Measurements from ENCODE around the gene CAT. TPM values are rescaled to one million over a fixed set of nuclear protein-coding genes. Genes with fewer than 3 reads are reported as not detected.

The CAT gene
- total RNA-seq, 1 donor from 2014 or later: 16.4 TPM

- H3K27me3 ChIP-seq (ENCODE audit: control insufficient read depth, insufficient read depth, low read length): no peaks in the 10 kb centered on the region
- no peak for TF ChIP-seq CTCF (IDR thresholded peaks at IDR 0.05; ENCODE audit: insufficient read depth, low read length, poor library complexity, severe bottlenecking)
- H3K4me3 ChIP-seq (ENCODE audit: low read depth, low read length): no peak overlapping the region
- DNase-seq (ENCODE audit: low read depth): peak; percentile 67
- H3K36me3 ChIP-seq (ENCODE audit: control insufficient read depth, insufficient read depth, low read length): no peaks in the 10 kb centered on the region
Observed at GRCh38 chr11:34425867-34426266, 12.9 kb upstream of the CAT start.

GRCh38 chr11:34426766-34427185 is 12.0 kb upstream of the CAT start:
- Histone ChIP-seq H3K36me3 (ENCODE audit: control insufficient read depth, insufficient read depth, low read length) (no peaks in the 10 kb centered on the region), H3K4me3 (ENCODE audit: low read depth, low read length) (no peak overlapping the region), H3K27me3 (ENCODE audit: control insufficient read depth, insufficient read depth, low read length) (no peaks in the 10 kb centered on the region)
- TF ChIP-seq CTCF (IDR thresholded peaks at IDR 0.05; ENCODE audit: insufficient read depth, low read length, poor library complexity, severe bottlenecking): no peak
- no peak for DNase-seq (ENCODE audit: low read depth)

- peak; percentile 93 for DNase-seq (ENCODE audit: low read depth)
- Histone ChIP-seq H3K27me3 (ENCODE audit: control insufficient read depth, insufficient read depth, low read length) (no peaks in the 10 kb centered on the region), H3K36me3 (ENCODE audit: control insufficient read depth, insufficient read depth, low read length) (no peaks in the 10 kb centered on the region), H3K4me3 (ENCODE audit: low read depth, low read length) (no peak overlapping the region)
- TF ChIP-seq CTCF (IDR thresholded peaks at IDR 0.05; ENCODE audit: insufficient read depth, low read length, poor library complexity, severe bottlenecking): no peak
Observed at GRCh38 chr11:34427186-34427805, 11.4 kb upstream of the CAT start.

GRCh38 chr11:34431979-34432378 is 6.8 kb upstream of the CAT start:
- no peaks in the 10 kb centered on the region for H3K36me3 ChIP-seq (ENCODE audit: control insufficient read depth, insufficient read depth, low read length)
- no peak overlapping the region for H3K4me3 ChIP-seq (ENCODE audit: low read depth, low read length)
- no peak for DNase-seq (ENCODE audit: low read depth)
- no peak for TF ChIP-seq CTCF (IDR thresholded peaks at IDR 0.05; ENCODE audit: insufficient read depth, low read length, poor library complexity, severe bottlenecking)
- H3K27me3 ChIP-seq (ENCODE audit: control insufficient read depth, insufficient read depth, low read length): no peaks in the 10 kb centered on the region

GRCh38 chr11:34432822-34433221 is 5.9 kb upstream of the CAT start:
- Histone ChIP-seq H3K27me3 (ENCODE audit: control insufficient read depth, insufficient read depth, low read length) (no peaks in the 10 kb centered on the region), H3K4me3 (ENCODE audit: low read depth, low read length) (no peak overlapping the region), H3K36me3 (ENCODE audit: control insufficient read depth, insufficient read depth, low read length) (no peaks in the 10 kb centered on the region)
- DNase-seq (ENCODE audit: low read depth): no peak
- TF ChIP-seq CTCF (IDR thresholded peaks at IDR 0.05; ENCODE audit: insufficient read depth, low read length, poor library complexity, severe bottlenecking): no peak

- no peaks in the 10 kb centered on the region for H3K36me3 ChIP-seq (ENCODE audit: control insufficient read depth, insufficient read depth, low read length)
- no peak overlapping the region for H3K4me3 ChIP-seq (ENCODE audit: low read depth, low read length)
- no peak for TF ChIP-seq CTCF (IDR thresholded peaks at IDR 0.05; ENCODE audit: insufficient read depth, low read length, poor library complexity, severe bottlenecking)
- DNase-seq (ENCODE audit: low read depth): no peak
- H3K27me3 ChIP-seq (ENCODE audit: control insufficient read depth, insufficient read depth, low read length): no peaks in the 10 kb centered on the region
Observed at GRCh38 chr11:34433899-34434298, 4.8 kb upstream of the CAT start.
